Heart left ventricle (tissue), 16 donors: ENCODE results near the gene MYL9. TPM values are rescaled to one million over a fixed set of nuclear protein-coding genes. Genes with fewer than 3 reads are reported as not detected.

Source experiments
- ATAC-seq, 4 donors: fragments of 200-7000 bp; cut with Tn5 transposase; one replicate each; pipeline ENCODE4 v1.9.1; 2020 to 2022; ENCODE audit warnings: moderate library complexity in 4 of 4, mild to moderate bottlenecking in 3 of 4, moderate number of reproducible peaks in 1 of 4
- DNase-seq, 5 donors: peaks; one replicate each; pipeline ENCODE4 v3.0.0-alpha.2; 2020
- H3K27ac ChIP-seq, 12 donors: fragments of 200-600 bp; sonication (generic) in 4 of 12; one replicate each; pipeline versions ENCODE4 v1.5.0 to v1.8.0; 2016 to 2022; ENCODE audit warnings: mild to moderate bottlenecking in 2 of 12
- H3K27me3 ChIP-seq, 9 donors: fragments of 200-600 bp; sonication (generic) in 2 of 9; one replicate each; pipeline versions ENCODE4 v1.5.1 to v1.8.0; 2016 to 2022; ENCODE audit warnings: mild to moderate bottlenecking in 3 of 9
- H3K36me3 ChIP-seq, 9 donors: fragments of 200-600 bp; sonication (generic) in 2 of 9; one replicate each; pipeline versions ENCODE4 v1.5.0 to v1.8.0; 2018 to 2022; ENCODE audit warnings: mild to moderate bottlenecking in 2 of 9
- H3K4me1 ChIP-seq, 12 donors: fragments of 200-600 bp; sonication (generic) in 4 of 12; one replicate each; pipeline versions ENCODE4 v1.5.0 to v1.8.0; 2016 to 2022; ENCODE audit warnings: mild to moderate bottlenecking in 3 of 12
- H3K4me3 ChIP-seq, 12 donors: fragments of 200-600 bp; sonication (generic) in 4 of 12; one replicate each; pipeline versions ENCODE4 v1.5.0 to v1.8.0; 2017 to 2022; ENCODE audit warnings: mild to moderate bottlenecking in 9 of 12, moderate library complexity in 4 of 12
- H3K9me3 ChIP-seq, 12 donors: fragments of 200-600 bp; sonication (generic) in 4 of 12; one replicate each; pipeline versions ENCODE4 v1.5.0 to v1.8.0; 2016 to 2022; ENCODE audit warnings: mild to moderate bottlenecking in 1 of 12
- POLR2A ChIP-seq, 2 donors: fragments of 450-650 bp; IDR thresholded peaks; one replicate each; pipeline ENCODE4 v1.6.1; 2017; ENCODE audit warnings: antibody characterized with exemption in 2 of 2, mild to moderate bottlenecking in 2 of 2, moderate library complexity in 2 of 2
- WGBS, 4 donors: extraction: QIAGEN DNeasy Blood & Tissue Kit in 2 of 4; methylation state at CpG; one replicate each; pipeline versions ENCODE4 v1.1.5 to v1.1.7; 2013 to 2018; 5-methylcytosine and 5-hydroxymethylcytosine counted together
- intact Hi-C, 10 donors: fragments of 100-400 bp; cut with DNase I; formaldehyde crosslinking; loops; one replicate each; pipeline versions ENCODE4 v1.11.1 to v1.14.2; 2022
- polyA plus RNA-seq, 2 donors: library from polyadenylated mRNA; stranded (reverse); fragments of 200-250 nt; gene quantifications; one replicate each; pipeline ENCODE4 v1.2.3, GENCODE V29; 2013
- total RNA-seq, 9 donors: library from RNA; depleted of rRNA in 2 of 9; stranded (reverse); fragments of >200 nt in 2 of 9; fragmentation: NEBNext Ultra II Directional in 3 of 9; extraction: Animal tissue kit (Norgen Biotek cat#: 25700) in 3 of 9; gene quantifications; one replicate each; pipeline versions ENCODE4 v1.1.0 to v1.2.4, GENCODE V29; 2016 to 2023
- TF ChIP-seq, protein P1 (sequence below), 12 donors: fragments of 200-600 bp; sonication (generic) in 4 of 12; IDR thresholded peaks; one replicate each; pipeline versions ENCODE4 v1.5.0 to v1.8.0; 2018 to 2022; ENCODE audit warnings: antibody characterized with exemption in 12 of 12, mild to moderate bottlenecking in 5 of 12
- donor health status: ischemic (EF 13 %, LVEDD 7.1; RV severe dilation, severe dysfunction).
- donor health status: healthy with polysubstance abuse.
- donor health status: DM: no; HTN: yes; CAD: no.
- donor health status: DM: no; HTN: no; CAD: no.
- donor health status: ischemic (EF 25% LVEDD 6.9; RV normal size, moderate dysfunction).
- donor health status: ischemic (EF 25% LVEDD 5.7; RV mildly dilated, moderate dysfunction).
- donor health status: healthy.
- donor health status: DM: yes; HTN: yes; CAD: no.
- donor health status: ischemic (EF 35%, LVEDD 5.7; RV mildly dilated, moderate dysfunction).
- donor health status: nonischemic (EF 11% LVEDD 7.7; RV severe dilation, severe dysfunction).
- donor health status: DM: yes; HTN: yes; CAD: no.
- donor health status: PGD.
- donor health status: ischemic (EF 29% LVEDD 5.4; RV normal size, mild dysfunction).
- donor health status: nonischemic (EF 23%, LVEDD 6.1; RV moderate dilation, normal function).

Gene MYL9
- total and polyA plus RNA-seq, 11 donors = 452 to 2,387 (median 1,748) TPM

DNA sequence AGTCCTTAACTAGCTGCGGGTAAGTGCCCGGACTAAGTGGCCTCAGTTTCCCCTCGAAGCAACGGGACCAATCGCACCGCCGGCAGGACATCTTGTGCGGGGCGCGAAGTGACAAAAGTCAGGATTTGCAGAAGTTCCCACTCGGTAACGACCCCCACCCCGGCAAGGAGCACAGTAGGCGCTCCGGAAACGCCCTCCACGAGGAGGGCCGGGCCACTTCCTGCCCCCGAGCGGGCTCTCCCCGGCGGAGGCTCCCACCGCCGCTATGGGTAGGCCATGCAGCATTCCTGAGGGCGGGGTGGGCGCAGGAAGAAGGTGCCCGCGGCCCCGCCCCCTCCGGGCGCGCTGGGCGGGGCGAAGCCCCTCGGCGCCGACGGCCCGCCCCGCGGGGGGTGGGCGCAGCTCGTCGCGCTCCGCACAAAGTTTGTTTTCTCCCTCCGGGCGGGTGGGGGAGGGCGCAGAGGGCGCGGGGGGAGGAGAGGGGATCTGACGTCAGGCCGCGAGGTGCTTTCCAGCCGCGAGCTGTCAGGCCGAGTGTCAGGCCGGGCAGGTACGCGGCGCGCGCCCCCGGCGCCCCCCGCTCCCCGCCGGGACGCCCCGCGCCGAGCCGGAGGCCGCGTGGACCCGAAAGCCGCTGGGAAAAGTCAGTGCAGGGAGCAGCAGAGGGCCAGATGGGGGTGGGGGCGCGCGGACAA, 31.9 kb downstream of the MYL9 start, which contains the start of gene TGIF2:
Gene TGIF2 (plus strand): TSS at position 495 of the 695 bp plus-strand sequence. CDS start 5,178 bp downstream, outside the sequence.
- no peaks in the 10 kb centered on the region for H3K9me3 ChIP-seq
- H3K4me1 ChIP-seq = peaks cover 0 to 38% (median 25%) of the 10 kb centered on the region in 12 donors
- peak within 1 kb of the TSS; percentile 75 to 93 (median 89) for H3K27ac ChIP-seq
- intact Hi-C loops = loop anchor here in 1 of 10 donors (5.0 kb wide), 1 partner anchor 34 kb away; the partner anchor contains the start of gene RAB5IF
- H3K36me3 ChIP-seq = no peaks in the 10 kb centered on the region
- WGBS, 4 donors = 1 to 16% (median 2%) methylated on average over 15 to 79 of the region's 80 CpGs
- TF ChIP-seq POLR2A (IDR thresholded peaks at IDR 0.05) = peak in 1 of 2 donors; percentile 41
- TF ChIP-seq, protein P1, sequence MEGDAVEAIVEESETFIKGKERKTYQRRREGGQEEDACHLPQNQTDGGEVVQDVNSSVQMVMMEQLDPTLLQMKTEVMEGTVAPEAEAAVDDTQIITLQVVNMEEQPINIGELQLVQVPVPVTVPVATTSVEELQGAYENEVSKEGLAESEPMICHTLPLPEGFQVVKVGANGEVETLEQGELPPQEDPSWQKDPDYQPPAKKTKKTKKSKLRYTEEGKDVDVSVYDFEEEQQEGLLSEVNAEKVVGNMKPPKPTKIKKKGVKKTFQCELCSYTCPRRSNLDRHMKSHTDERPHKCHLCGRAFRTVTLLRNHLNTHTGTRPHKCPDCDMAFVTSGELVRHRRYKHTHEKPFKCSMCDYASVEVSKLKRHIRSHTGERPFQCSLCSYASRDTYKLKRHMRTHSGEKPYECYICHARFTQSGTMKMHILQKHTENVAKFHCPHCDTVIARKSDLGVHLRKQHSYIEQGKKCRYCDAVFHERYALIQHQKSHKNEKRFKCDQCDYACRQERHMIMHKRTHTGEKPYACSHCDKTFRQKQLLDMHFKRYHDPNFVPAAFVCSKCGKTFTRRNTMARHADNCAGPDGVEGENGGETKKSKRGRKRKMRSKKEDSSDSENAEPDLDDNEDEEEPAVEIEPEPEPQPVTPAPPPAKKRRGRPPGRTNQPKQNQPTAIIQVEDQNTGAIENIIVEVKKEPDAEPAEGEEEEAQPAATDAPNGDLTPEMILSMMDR (IDR thresholded peaks at IDR 0.05) = no peak
- peak within 1 kb of the TSS; percentile 63 to 96 (median 82) for H3K4me3 ChIP-seq
- H3K27me3 ChIP-seq = no peaks in the 10 kb centered on the region
- ATAC-seq = peak; percentile 79 to 90 (median 88)
- DNase-seq = peak; percentile 86 to 91 (median 89)

DNA sequence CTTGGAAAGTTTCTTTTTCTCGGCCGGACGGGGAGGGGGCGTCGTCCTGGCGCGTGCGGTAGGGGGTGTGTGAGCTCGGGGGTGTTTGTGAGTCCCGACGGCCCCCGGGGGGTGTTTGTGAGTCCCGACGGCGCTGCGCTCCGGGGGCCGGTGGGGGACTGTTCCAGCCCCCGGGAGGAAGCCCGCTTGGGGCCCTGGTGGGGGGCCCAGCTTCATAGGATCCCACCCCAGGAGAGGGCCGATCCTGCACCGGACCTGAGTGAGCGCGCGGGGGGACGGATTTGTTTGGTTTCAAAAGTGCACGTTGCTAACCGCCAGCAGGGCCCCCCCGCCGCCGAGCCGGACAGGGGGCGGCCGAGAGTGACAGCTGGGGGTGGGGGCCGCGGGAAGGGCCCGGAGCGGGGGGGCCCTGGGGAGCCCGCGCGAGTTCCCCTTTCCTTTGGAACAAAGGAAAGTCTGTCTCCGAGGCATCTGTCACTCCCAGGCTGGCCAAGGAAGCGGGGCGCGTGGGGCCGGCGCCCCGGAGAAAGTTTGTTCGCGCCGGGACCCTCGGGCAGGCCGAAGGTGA, 32.6 kb downstream of the MYL9 start:
- H3K27me3 ChIP-seq = no peaks in the 10 kb centered on the region
- H3K9me3 ChIP-seq = no peaks in the 10 kb centered on the region
- TF ChIP-seq, protein P1 (IDR thresholded peaks at IDR 0.05) = no peak
- peak in 4 of 5 donors; percentile 33 to 58 (median 48) for DNase-seq
- WGBS, 4 donors = 0 to 1% (median 1%) methylated on average over 1 to 53 of the region's 53 CpGs
- peak overlapping the region; percentile 63 to 96 (median 82) for H3K4me3 ChIP-seq
- H3K36me3 ChIP-seq = peaks cover 0 to 5% (median 2%) of the 10 kb centered on the region in 9 donors
- peaks cover 0 to 38% (median 25%) of the 10 kb centered on the region in 12 donors for H3K4me1 ChIP-seq
- peak in 3 of 4 donors; percentile 4 to 29 (median 10) for ATAC-seq
- intact Hi-C loops = loop anchor here in 1 of 10 donors (5.0 kb wide), 1 partner anchor 33 kb away; the partner anchor contains the start of gene RAB5IF
- H3K27ac ChIP-seq = peak overlapping the region; percentile 75 to 93 (median 89)

DNA sequence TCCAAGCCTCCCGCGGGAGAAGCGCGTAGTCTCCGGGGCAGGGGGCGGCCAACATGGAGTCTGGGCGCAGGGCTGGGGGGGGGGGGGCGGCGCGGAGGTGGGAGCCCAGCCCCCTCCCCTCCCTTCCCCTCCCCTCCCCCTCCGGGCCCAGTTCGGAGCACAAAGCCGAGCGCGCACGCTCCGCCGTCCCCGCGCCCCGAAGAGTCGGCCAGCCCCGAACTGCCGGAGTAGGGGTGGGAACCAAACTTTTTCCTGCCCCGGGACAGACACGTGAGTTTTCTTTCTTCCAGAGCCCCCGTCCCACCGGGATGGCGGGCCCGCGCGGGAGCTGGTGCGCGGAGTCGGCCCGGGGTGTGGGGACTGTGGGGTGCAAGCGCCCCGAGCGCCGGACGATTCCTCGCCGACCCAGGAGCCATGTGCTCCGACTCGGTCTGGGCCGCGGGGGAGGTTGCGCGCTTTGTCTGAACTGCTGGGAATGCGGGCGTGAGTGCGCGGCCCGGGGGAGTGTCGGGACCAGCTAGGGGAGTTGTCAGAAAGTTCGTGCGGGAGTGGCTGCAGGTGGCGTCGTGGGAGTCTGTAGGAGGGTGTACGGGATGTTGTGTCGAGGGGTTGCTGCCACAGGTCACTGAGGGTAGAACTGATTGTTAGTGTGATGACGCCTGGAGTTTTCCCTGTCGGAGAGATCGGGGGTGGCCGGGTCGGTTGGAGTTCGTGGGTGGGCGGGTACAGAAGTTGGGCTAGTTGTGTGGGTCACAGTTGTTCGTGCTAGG, 33.2 kb downstream of the MYL9 start:
- H3K9me3 ChIP-seq = no peaks in the 10 kb centered on the region
- TF ChIP-seq, protein P1 (IDR thresholded peaks at IDR 0.05) = no peak
- TF ChIP-seq POLR2A (IDR thresholded peaks at IDR 0.05) = no peak
- H3K4me1 ChIP-seq = peaks cover 0 to 38% (median 25%) of the 10 kb centered on the region in 12 donors
- DNase-seq (peak; percentile 48 to 69 (median 57)), ATAC-seq (peak in 3 of 4 donors; percentile 17 to 38 (median 36))
- H3K27ac ChIP-seq = peak overlapping the region in 11 of 12 donors; percentile 75 to 93 (median 90)
- 0 to 2% (median 1%) methylated on average over 23 to 65 of the region's 69 CpGs for WGBS, 4 donors
- peaks cover 0 to 12% (median 8%) of the 10 kb centered on the region in 9 donors for H3K36me3 ChIP-seq
- H3K27me3 ChIP-seq = no peaks in the 10 kb centered on the region
- H3K4me3 ChIP-seq = peak overlapping the region; percentile 63 to 96 (median 82)
- intact Hi-C loops = loop anchor here in 1 of 10 donors (5.0 kb wide), 1 partner anchor 33 kb away; the partner anchor contains the start of gene RAB5IF
